NOMO-1 treated with DMSO at 0.1 percent for 48 hours (cell line): ENCODE data around the gene CPM.
A peak's percentile ranks its signal among the peaks of the same experiment; 100 is the strongest.

Source experiments
- DNase-seq: peaks from one replicate; lab custom pipeline; 2025; ENCODE audit not compliant: unreplicated experiment; lab: John Stamatoyannopoulos, UW

CPM gene

GRCh38 chr12:68880660-68881325 is 52.2 kb downstream of the CPM start:
- DNase-seq: no peak

DNA sequence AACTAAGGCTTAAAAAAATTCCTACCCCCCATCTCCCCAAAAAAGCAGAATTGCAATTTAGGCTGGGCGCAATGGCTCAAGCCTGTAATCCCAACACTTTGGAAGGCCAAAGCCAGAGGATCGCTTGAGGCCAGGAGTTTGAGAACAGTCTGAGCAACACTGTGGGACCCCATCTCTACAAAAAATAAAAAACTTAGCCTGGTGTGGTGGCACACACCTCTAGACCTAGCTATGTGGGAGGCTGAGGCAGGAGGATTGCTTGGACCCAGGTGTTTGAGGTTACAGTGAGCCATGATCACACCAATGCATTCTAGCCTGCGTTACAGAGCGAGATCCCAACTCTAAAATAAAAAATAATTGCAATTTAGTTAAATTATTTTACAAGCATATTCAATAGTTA is 54.1 kb downstream of the CPM start:
- DNase-seq: no peak

GRCh38 chr12:68878283-68878682 is 54.7 kb downstream of the CPM start:
- DNase-seq: no peak

DNA sequence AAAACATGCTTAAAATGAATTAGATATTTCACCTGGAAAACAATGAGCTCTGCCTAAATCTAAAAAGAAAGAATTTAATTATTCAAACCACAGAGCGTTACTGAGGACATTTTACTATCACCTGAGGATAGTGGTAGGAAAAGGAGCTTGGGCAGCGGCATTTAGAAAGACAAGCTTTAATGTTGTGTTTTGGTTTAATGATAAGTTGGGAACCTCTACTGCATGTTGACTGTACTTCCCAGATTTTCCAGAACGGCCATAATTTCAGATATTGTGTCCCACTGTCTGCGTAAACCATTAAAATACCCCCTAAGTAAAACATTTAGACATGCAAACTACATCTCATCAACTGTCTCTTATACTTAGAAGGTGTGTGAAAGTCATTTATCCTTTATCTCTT is 55.4 kb downstream of the CPM start:
- no peak for DNase-seq

DNA sequence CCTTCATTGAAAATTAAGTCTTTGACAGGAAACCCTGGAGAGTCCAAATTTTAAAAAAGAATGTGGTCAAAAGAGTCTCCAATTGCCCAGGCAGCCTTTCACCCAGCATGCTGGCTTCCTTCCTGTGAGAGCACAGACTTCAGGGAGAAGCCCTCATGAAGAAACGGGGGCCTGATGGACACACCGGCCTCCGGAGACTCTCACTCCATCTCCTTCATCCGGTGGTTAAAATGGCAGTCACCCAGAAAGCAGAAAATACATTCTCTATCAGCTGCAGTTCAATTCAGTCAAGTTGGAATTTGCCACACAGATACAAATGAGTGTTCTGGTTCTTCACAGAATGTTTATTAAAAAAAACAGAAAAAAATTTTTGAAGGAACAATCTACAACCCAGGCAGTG is 56.5 kb downstream of the CPM start:
- no peak for DNase-seq

DNA sequence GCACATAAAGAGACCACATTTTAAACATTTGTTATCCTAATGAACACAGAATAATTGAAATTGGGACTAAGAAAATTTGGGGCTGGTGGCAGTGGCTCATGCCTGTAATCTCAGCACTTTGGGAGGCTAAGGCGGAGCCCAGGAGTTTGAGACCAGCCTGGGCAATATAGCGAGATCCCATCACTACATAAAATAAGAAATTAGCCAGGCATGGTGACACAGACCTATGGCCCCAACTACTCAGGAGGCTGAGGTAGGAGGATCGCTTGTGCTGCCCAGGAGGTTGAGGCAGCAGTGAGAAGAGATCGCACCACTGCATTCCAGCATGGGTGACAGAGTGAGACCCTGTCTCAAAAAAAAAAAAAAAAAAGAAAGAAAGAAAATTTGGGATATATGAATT is 59.7 kb downstream of the CPM start:
- no peak for DNase-seq

- DNase-seq: peak; percentile 16
Observed at GRCh38 chr12:68871921-68872320, 61.0 kb downstream of the CPM start.

- DNase-seq: no peak
Observed at GRCh38 chr12:68871396-68871795, 61.6 kb downstream of the CPM start.

DNA sequence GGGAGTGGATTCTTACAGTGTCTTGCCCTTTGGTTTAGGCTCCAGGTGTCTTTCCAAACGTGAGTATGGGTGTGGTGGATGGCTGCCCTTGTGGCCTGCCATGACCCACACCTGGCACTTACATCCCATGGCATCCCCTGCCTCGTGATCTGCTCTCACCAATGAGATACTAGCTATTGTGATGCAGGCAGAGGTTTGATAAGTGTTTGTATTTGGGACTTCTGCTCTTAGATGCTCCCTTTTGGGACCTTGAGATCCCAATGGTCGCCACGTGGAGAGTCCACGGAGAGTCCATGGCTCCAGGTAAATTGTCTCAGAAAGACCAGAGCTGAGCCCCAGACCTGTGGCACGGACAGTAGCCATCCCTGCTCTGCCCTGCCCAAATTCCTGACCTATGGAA is 62.5 kb downstream of the CPM start:
- DNase-seq: no peak

DNA sequence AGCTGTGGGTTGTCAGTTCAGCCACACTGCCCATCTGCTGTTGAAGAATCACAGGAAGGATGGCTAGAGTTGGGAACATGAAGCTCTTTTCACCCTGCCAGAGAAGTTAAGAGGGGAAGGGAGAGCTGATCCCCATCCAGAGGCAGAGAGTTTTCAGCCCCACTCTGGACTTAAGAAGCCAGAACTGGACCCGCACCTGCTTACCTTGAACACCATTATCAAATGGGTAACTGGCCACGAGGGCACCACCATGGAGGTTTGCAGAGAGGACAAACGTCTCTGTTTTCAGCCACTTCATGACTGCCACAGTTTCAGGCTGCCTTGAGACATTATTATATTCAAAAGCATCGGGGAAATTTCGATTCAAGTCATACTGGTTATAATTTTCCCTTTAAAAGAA is 63.0 kb downstream of the CPM start:
- no peak for DNase-seq

DNA sequence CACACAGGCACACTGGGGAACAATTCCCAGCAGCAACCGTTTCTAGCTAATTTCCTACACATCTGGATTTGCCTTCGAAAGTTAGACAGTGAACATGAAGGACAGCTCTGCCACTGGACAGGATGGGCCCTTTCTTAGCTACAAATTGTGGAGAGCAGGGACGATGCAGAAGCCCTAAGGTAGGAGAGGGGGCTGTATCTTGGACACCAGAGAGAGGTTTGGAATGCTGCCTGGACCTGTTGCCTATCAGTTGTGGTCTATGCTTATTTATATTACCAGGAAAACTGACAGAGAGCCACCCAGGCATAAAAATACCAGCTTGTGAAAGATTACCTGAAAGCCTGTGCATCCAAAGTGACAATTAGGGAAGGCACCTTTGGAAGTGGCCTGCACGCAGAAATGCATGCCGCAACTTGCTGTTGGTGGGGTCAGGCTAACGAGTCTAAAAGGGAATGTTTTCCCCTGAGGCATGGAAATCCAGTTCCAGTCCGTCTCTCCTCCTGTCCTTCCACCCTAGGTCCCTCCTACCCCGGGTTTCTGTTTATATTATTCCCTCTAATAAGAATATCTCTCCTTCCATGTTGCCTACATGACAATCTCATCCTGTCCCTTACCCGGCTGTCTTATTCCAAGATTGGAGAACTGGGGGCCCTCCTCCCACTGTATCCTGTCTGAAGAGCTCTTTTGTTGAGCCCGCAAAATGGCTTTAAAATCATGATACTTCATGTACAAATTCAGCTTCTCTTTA is 64.8 kb downstream of the CPM start:
- no peak for DNase-seq

DNA sequence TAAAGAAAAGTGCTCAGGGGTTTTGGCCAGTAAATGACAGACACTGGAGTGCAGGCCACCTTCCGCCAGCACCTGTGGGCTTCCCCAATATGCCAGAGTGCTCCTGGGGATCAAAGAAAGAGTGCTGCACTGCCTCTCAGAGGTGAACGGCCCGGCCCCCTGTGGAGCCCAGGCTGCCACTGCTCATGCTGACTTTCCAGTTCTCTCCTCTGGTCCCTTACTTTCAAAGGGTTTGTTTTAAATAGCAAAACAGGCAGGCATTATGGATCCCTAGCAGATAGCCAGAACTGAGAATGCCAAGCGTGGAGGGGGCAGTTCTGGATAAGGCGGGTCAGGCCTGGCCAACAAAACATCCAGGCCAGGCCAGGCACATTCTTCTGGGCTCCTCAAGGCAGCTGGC is 65.4 kb downstream of the CPM start:
- no peak for DNase-seq

- DNase-seq: no peak
Observed at GRCh38 chr12:68866950-68867349, 66.0 kb downstream of the CPM start.

DNA sequence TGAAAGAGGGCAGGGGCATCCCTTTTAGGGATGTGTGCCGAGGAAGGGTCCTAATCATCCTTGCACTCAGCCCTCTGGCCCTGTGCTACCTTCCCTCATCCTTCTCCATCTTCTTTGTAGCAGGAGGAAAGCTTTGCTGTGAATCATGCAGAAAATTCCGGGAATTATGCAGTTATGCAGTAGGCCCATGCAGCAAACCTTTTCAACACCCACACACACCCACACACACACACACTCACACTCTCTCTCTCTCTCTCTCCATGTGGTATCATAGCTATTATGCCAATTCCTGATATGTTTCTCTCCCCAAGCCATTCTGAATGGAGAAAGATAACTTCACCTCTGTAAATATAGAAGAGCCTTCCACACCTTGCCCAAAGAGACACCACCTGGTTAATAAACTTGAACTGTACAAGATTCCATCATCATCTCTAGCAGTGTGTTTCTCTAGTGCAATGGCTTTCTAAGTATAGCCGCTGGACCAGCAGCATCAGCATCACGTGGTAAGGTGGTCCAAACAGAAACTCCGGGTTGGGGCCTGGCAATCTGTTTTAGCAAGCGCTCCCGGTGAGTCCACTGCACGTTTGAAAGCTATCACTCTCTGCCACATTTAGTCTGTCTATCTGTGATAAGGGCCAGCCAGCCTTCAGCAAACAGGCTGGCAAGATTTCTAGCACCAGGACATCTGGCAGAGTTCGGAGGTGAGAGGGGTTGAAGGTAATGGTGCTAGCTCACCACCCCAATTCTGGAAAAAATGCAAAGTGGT is 67.4 kb downstream of the CPM start:
- no peak for DNase-seq

- no peak for DNase-seq
Observed at GRCh38 chr12:68864604-68865003, 68.4 kb downstream of the CPM start.

DNA sequence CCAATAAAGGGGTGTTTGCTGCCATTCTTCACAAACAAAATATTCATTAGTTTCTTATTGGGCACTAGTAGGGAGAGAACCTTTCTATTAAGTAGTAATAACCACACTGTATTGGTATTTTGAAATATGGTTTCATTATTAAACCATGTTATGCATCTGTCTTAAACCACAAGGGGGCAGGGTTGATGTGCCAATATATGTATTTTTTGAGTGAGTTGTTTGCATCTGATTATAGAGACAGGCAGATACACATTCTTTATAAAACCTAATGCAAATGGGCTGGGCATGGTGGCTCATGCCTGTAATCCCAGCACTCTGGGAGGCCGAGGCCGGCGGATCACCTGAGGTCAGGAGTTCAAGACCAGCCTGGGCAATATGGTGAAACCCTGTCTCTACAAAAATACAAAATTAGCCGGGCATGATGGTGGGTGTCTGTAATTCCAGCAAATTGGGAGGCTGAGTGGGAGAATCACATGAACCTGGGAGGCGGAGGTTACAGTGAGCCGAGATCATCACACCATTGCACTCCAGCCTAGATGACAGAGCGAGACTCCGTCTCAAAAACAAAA is 69.0 kb downstream of the CPM start:
- peak; percentile 45 for DNase-seq

- no peak for DNase-seq
Observed at GRCh38 chr12:68863109-68863770, 69.7 kb downstream of the CPM start.

GRCh38 chr12:68861890-68862289 is 71.1 kb downstream of the CPM start:
- DNase-seq: no peak

DNA sequence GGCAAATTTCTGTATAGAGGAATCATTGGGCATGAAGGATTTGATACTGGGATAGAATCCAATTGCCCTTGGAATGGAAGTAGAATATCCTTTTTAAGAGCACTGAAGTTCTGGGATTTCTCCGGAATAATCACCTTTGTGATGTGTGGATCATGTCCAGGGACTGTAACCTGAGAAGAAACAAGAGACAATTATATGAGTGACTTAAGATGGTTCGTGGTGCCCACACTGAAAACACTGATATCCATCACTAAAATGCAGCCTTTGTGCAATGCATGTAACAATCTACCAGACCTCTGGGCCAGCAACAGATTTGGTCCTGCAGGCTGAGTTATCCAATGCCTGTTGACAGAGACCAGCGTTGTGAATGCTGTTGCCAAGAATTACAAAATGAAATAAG is 76.5 kb downstream of the CPM start:
- DNase-seq: no peak

GRCh38 chr12:68855771-68856170 is 77.2 kb downstream of the CPM start:
- no peak for DNase-seq

DNA sequence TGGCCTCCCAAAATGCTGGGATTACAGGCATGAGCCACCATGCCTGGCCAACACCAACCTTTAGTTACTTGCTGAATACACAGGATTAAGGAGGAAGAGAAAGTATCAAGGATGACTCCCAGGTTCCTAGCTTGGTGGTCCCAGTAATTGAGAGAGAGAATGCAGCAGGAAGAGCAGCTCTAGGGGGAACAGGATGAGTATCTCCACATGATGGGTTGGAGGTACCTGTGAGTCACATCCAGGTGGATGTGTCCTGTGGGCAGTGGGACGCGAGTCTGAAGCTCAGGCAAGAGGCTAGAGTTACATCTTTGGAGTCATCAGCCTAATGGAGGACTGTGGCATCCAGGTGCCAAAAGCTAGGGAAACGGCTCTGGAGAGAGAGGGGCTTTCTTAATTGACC is 77.9 kb downstream of the CPM start:
- no peak for DNase-seq
